Lower leg skin (tissue), 4 donors: Measurements from ENCODE around the gene CTXN1. TPM values are rescaled to one million over a fixed set of nuclear protein-coding genes. Genes with fewer than 3 reads are reported as not detected.

Source experiments
- DNase-seq, 2 donors: peaks; one replicate each; pipeline ENCODE4 v3.0.0-alpha.2; 2019; ENCODE audit warnings: low spot score in 2 of 2
- H3K4me3 ChIP-seq: fragments of 200-600 bp; sonication (generic); 2 replicates; pipeline ENCODE4 v1.5.1; 2017; ENCODE audit warnings: mild to moderate bottlenecking, low read depth; ENCODE audit not compliant: poor library complexity, severe bottlenecking
- POLR2A ChIP-seq, 2 donors: fragments of 450-650 bp; IDR thresholded peaks; one replicate each; pipeline ENCODE4 v1.6.1; 2016 to 2017; ENCODE audit warnings: antibody characterized with exemption in 2 of 2, mild to moderate bottlenecking in 1 of 2, moderate library complexity in 1 of 2
- WGBS, 2 donors: methylation state at CpG; one replicate each; pipeline ENCODE4 v1.1.5; 2018; 5-methylcytosine and 5-hydroxymethylcytosine counted together
- intact Hi-C: fragments of 100-400 bp; cut with DNase I; formaldehyde crosslinking; loops from one replicate; pipeline ENCODE4 v1.15.0; 2023; ENCODE audit warnings: low total_unique reads
- total RNA-seq, 4 donors: library from RNA; depleted of rRNA; stranded (reverse); fragments of >200 nt; gene quantifications; one replicate each; pipeline ENCODE4 v1.1.0, GENCODE V29; 2016
- TF ChIP-seq, protein P1 (sequence below), 3 donors: fragments of 450-650 bp; IDR thresholded peaks; one replicate each; pipeline ENCODE4 v1.5.1; 2016; ENCODE audit warnings: antibody characterized with exemption in 3 of 3, mild to moderate bottlenecking in 3 of 3, moderate library complexity in 2 of 3

Gene CTXN1
- total RNA-seq, 4 donors from 2014 or later = 4.0 to 4.8 (median 4.0) TPM

DNA sequence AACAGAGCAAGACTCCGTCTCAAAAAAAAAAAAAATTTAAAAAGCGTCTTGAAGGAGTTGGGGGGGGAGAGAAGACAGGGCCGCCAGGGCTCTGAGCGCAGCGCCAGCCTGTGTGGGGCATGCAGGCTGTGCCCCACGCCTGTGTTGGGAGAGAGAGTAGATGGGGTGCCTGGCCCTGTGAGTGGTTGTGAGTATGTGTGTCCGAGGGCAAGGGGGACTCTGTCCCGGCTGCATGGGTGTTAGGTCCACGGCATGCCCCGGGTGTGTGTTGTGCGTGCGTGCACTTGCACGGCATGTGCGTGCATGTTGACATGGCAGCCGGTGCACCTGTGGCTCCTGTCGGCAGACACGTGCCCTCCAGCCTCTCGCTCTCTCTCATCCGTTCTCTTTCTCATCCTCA is 18.8 kb downstream of the CTXN1 start:
- no peak for DNase-seq
- no peak for TF ChIP-seq POLR2A (IDR thresholded peaks at IDR 0.05)
- intact Hi-C loops = no loop called here
- 66 to 74% methylated on average over 19 of the region's 19 CpGs for WGBS, 2 donors
- no peak overlapping the region for H3K4me3 ChIP-seq

- intact Hi-C loops = no loop called here
- WGBS, 2 donors = 89 to 91% methylated on average over 10 of the region's 10 CpGs
- TF ChIP-seq, protein P1, sequence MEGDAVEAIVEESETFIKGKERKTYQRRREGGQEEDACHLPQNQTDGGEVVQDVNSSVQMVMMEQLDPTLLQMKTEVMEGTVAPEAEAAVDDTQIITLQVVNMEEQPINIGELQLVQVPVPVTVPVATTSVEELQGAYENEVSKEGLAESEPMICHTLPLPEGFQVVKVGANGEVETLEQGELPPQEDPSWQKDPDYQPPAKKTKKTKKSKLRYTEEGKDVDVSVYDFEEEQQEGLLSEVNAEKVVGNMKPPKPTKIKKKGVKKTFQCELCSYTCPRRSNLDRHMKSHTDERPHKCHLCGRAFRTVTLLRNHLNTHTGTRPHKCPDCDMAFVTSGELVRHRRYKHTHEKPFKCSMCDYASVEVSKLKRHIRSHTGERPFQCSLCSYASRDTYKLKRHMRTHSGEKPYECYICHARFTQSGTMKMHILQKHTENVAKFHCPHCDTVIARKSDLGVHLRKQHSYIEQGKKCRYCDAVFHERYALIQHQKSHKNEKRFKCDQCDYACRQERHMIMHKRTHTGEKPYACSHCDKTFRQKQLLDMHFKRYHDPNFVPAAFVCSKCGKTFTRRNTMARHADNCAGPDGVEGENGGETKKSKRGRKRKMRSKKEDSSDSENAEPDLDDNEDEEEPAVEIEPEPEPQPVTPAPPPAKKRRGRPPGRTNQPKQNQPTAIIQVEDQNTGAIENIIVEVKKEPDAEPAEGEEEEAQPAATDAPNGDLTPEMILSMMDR (IDR thresholded peaks at IDR 0.05) = no peak
- TF ChIP-seq POLR2A (IDR thresholded peaks at IDR 0.05) = no peak
- DNase-seq = peak in 1 of 2 donors; percentile 16
- H3K4me3 ChIP-seq = no peak overlapping the region
These were observed 20.1 kb downstream of the CTXN1 start for GRCh38 chr19:7905859-7906258.

DNA sequence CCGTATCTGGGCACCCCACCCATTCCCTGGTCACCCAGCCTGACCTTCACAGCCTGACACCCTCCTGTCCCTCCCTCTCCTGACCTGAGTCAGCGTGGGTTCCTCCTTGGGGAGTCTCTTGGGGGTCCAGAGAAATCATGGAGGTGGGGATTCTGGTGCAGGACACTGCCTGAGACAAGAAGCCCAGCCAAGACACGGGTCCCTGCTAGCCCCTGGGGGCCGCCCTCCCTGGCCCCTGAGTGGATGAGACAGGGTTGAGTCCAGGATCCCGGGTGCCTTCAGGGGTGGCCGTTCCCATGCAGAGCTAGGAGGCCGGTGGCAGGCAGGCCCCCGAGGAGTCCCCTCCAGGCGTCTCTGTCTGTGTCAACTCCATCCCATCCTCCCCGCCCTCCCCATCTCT is 20.7 kb downstream of the CTXN1 start:
- DNase-seq = peak; percentile 15 to 86
- H3K4me3 ChIP-seq = no peak overlapping the region
- intact Hi-C loops = no loop called here
- 57 to 63% methylated on average over 10 of the region's 10 CpGs for WGBS, 2 donors
- TF ChIP-seq, protein P1 (IDR thresholded peaks at IDR 0.05) = no peak
- TF ChIP-seq POLR2A (IDR thresholded peaks at IDR 0.05) = no peak

GRCh38 chr19:7904074-7905020 is 21.6 kb downstream of the CTXN1 start:
- H3K4me3 ChIP-seq = peak overlapping the region; percentile 76
- no peak for TF ChIP-seq POLR2A (IDR thresholded peaks at IDR 0.05)
- TF ChIP-seq, protein P1 (IDR thresholded peaks at IDR 0.05) = no peak
- peak in 1 of 2 donors; percentile 55 for DNase-seq
- intact Hi-C loops = no loop called here
- 15 to 29% methylated on average over 20 to 36 of the region's 68 CpGs for WGBS, 2 donors

- peak; percentile 99 to 100 for DNase-seq
- WGBS, 2 donors = 0 to 2% methylated on average over 52 to 57 of the region's 89 CpGs
- intact Hi-C loops = no loop called here
- H3K4me3 ChIP-seq = peak within 1 kb of the TSS; percentile 76
- TF ChIP-seq, protein P1 (IDR thresholded peaks at IDR 0.05) = no peak
- peak in 1 of 2 donors; percentile 62 for TF ChIP-seq POLR2A (IDR thresholded peaks at IDR 0.05)
These were observed 22.5 kb downstream of the CTXN1 start, which contains the start of gene MAP2K7 for GRCh38 chr19:7903244-7904073. Gene MAP2K7, plus strand, starts transcription at chr19:7903877. Its CDS starts 68 bp downstream, at chr19:7903945.
